Pons (tissue), 1 donor: Measurements from ENCODE around the gene DUSP9.

Experiments used
- DNase-seq: peaks from one replicate; pipeline ENCODE4 v3.0.0-alpha.2; 2016; ENCODE audit warnings: low spot score

Gene DUSP9

GRCh38 chrX:153637121-153638040, 9.6 kb upstream of the DUSP9 start:
- no peak for DNase-seq

- no peak for DNase-seq
Observed at GRCh38 chrX:153638041-153638371, 9.0 kb upstream of the DUSP9 start.

GRCh38 chrX:153638436-153639176, 8.4 kb upstream of the DUSP9 start:
- DNase-seq: no peak

GRCh38 chrX:153639177-153640044, 7.6 kb upstream of the DUSP9 start:
- DNase-seq: no peak

GRCh38 chrX:153640045-153640686, 6.8 kb upstream of the DUSP9 start:
- no peak for DNase-seq

- no peak for DNase-seq
Observed at GRCh38 chrX:153640736-153641575, 6.0 kb upstream of the DUSP9 start.

GRCh38 chrX:153641627-153642026, 5.4 kb upstream of the DUSP9 start:
- no peak for DNase-seq

GRCh38 chrX:153642051-153642654, 4.8 kb upstream of the DUSP9 start:
- DNase-seq: no peak

GRCh38 chrX:153642655-153643430, 4.2 kb upstream of the DUSP9 start:
- DNase-seq: no peak

GRCh38 chrX:153643431-153644351, 3.3 kb upstream of the DUSP9 start:
- no peak for DNase-seq

GRCh38 chrX:153644356-153645125, 2.5 kb upstream of the DUSP9 start:
- no peak for DNase-seq

- DNase-seq: no peak
Observed at GRCh38 chrX:153645151-153645550, 1.9 kb upstream of the DUSP9 start.

- no peak for DNase-seq
Observed at GRCh38 chrX:153645921-153646488, 998 bp upstream of the DUSP9 start.

GRCh38 chrX:153647461-153648357, 706 bp downstream of the DUSP9 start:
- no peak for DNase-seq

GRCh38 chrX:153648358-153649177, 1.6 kb downstream of the DUSP9 start:
- DNase-seq: no peak
